KMS-11 (cell line): ENCODE measurements around the gene ZNF385B.
"Not testable (repeated sequence)": the region's sequence is repeated elsewhere in the genome, so short reads cannot be mapped to it uniquely, and the experiment has no call there.

Experiments
- H2AFZ ChIP-seq: fragments of 200-600 bp; sonication (generic); 2 replicates; pipeline ENCODE4 v1.6.1; 2016; ENCODE audit warnings: antibody characterized with exemption, mixed run types, low read depth
- H3K27ac ChIP-seq: fragments of 200-600 bp; sonication (generic); 2 replicates; pipeline ENCODE4 v1.6.1; 2016; ENCODE audit warnings: mild to moderate bottlenecking, mixed run types
- H3K27me3 ChIP-seq: fragments of 200-600 bp; sonication (generic); 2 replicates; pipeline ENCODE4 v1.6.1; 2017; ENCODE audit warnings: mild to moderate bottlenecking, low read depth, mixed run types, moderate library complexity; ENCODE audit not compliant: insufficient read depth
- H3K36me3 ChIP-seq: fragments of 200-600 bp; sonication (generic); 2 replicates; pipeline ENCODE4 v1.6.1; 2017; ENCODE audit warnings: mild to moderate bottlenecking, mixed run types; ENCODE audit not compliant: insufficient read depth
- H3K4me1 ChIP-seq: fragments of 200-600 bp; sonication (generic); 2 replicates; pipeline ENCODE4 v1.6.1; 2016; ENCODE audit warnings: mild to moderate bottlenecking, low read depth, mixed run types; ENCODE audit not compliant: poor library complexity, severe bottlenecking
- H3K4me2 ChIP-seq: fragments of 200-600 bp; sonication (generic); 2 replicates; pipeline ENCODE4 v1.7.0; 2016; ENCODE audit warnings: mild to moderate bottlenecking, mixed run types
- H3K4me3 ChIP-seq: fragments of 200-600 bp; sonication (generic); IDR thresholded peaks from 2 replicates; pipeline ENCODE4 v1.6.1; 2017; ENCODE audit warnings: low read depth, low read length, mixed read lengths; ENCODE audit not compliant: insufficient read depth
- H3K79me2 ChIP-seq: fragments of 200-600 bp; sonication (generic); 2 replicates; pipeline ENCODE4 v1.6.1; 2016; ENCODE audit warnings: low read depth, mixed run types; ENCODE audit not compliant: insufficient read depth
- H3K9ac ChIP-seq: fragments of 200-600 bp; sonication (generic); 2 replicates; pipeline ENCODE4 v1.6.1; 2016; ENCODE audit warnings: mild to moderate bottlenecking, mixed run types
- H4K20me1 ChIP-seq: fragments of 200-600 bp; sonication (generic); 2 replicates; pipeline ENCODE4 v1.6.1; 2016; ENCODE audit warnings: mild to moderate bottlenecking, mixed run types; ENCODE audit not compliant: insufficient read depth
- CTCF ChIP-seq: fragments of 200-600 bp; sonication (generic); conservative IDR thresholded peaks from 2 replicates; pipeline ENCODE4 v1.6.1; 2017; ENCODE audit warnings: low read depth, mild to moderate bottlenecking, antibody characterized with exemption, low read length, moderate library complexity, mixed read lengths

Gene ZNF385B

GRCh38 chr2:179645047-179645446, 216.4 kb downstream of the ZNF385B start:
- Histone ChIP-seq H4K20me1 (no peaks in the 10 kb centered on the region), H3K9ac (no peak overlapping the region), H3K79me2 (no peaks in the 10 kb centered on the region), H3K36me3 (no peaks in the 10 kb centered on the region), H3K4me2 (no peak overlapping the region), H3K4me3 (no peak overlapping the region), H2AFZ (no peak overlapping the region), H3K27ac (no peak overlapping the region), H3K4me1 (no peaks in the 10 kb centered on the region), H3K27me3 (no peaks in the 10 kb centered on the region)
- TF ChIP-seq CTCF = no peak

- TF ChIP-seq CTCF = no peak
- H3K36me3 ChIP-seq = no peaks in the 10 kb centered on the region
- no peaks in the 10 kb centered on the region for H3K27me3 ChIP-seq
- no peak overlapping the region for H3K9ac ChIP-seq
- H2AFZ ChIP-seq = no peak overlapping the region
- no peak overlapping the region for H3K4me3 ChIP-seq
- no peaks in the 10 kb centered on the region for H4K20me1 ChIP-seq
- no peaks in the 10 kb centered on the region for H3K4me1 ChIP-seq
- H3K27ac ChIP-seq = no peak overlapping the region
- H3K79me2 ChIP-seq = no peaks in the 10 kb centered on the region
- no peak overlapping the region for H3K4me2 ChIP-seq
Measured at GRCh38 chr2:179642462-179642861, 218.9 kb downstream of the ZNF385B start.

GRCh38 chr2:179636995-179637394, 224.4 kb downstream of the ZNF385B start:
- H2AFZ ChIP-seq = no peak overlapping the region
- no peaks in the 10 kb centered on the region for H3K27me3 ChIP-seq
- no peak overlapping the region for H3K4me3 ChIP-seq
- no peaks in the 10 kb centered on the region for H3K36me3 ChIP-seq
- no peaks in the 10 kb centered on the region for H3K4me1 ChIP-seq
- no peak overlapping the region for H3K9ac ChIP-seq
- no peak overlapping the region for H3K4me2 ChIP-seq
- TF ChIP-seq CTCF = no peak
- H3K79me2 ChIP-seq = no peaks in the 10 kb centered on the region
- H3K27ac ChIP-seq = no peak overlapping the region
- no peaks in the 10 kb centered on the region for H4K20me1 ChIP-seq

- no peak for TF ChIP-seq CTCF
Measured at GRCh38 chr2:179636100-179636980, 225.1 kb downstream of the ZNF385B start.

GRCh38 chr2:179631769-179632385, 229.5 kb downstream of the ZNF385B start:
- not testable (repeated sequence) for H3K27ac ChIP-seq, H3K36me3 ChIP-seq, H3K4me3 ChIP-seq, H4K20me1 ChIP-seq, H3K4me2 ChIP-seq, H3K4me1 ChIP-seq, H3K9ac ChIP-seq, H3K27me3 ChIP-seq, H2AFZ ChIP-seq, H3K79me2 ChIP-seq

More at GRCh38 chr2:179636100-179636980, 225.1 kb downstream of the ZNF385B start:
- H3K9ac ChIP-seq = no peak overlapping the region
- H3K27ac ChIP-seq = no peak overlapping the region
- no peaks in the 10 kb centered on the region for H3K27me3 ChIP-seq
- H4K20me1 ChIP-seq = no peaks in the 10 kb centered on the region
- H2AFZ ChIP-seq = no peak overlapping the region
- H3K4me1 ChIP-seq = no peaks in the 10 kb centered on the region
- no peak overlapping the region for H3K4me3 ChIP-seq
- no peaks in the 10 kb centered on the region for H3K79me2 ChIP-seq
- no peaks in the 10 kb centered on the region for H3K36me3 ChIP-seq
- H3K4me2 ChIP-seq = no peak overlapping the region

GRCh38 chr2:179629776-179630175, 231.6 kb downstream of the ZNF385B start:
- not testable (repeated sequence) for H3K27ac ChIP-seq, H4K20me1 ChIP-seq, H3K4me3 ChIP-seq, H3K36me3 ChIP-seq, H2AFZ ChIP-seq, H3K4me2 ChIP-seq, H3K79me2 ChIP-seq, H3K27me3 ChIP-seq, H3K4me1 ChIP-seq, H3K9ac ChIP-seq
